MCF 10A (cell line): ENCODE measurements around the gene RER1. TPM values are rescaled to one million over a fixed set of nuclear protein-coding genes. Genes with fewer than 3 reads are reported as not detected.

Experiments
- BruUV-seq: library from RNA; stranded (reverse); fragments of 400-500 nt; replicated peaks from 2 replicates; lab custom pipeline; 2021; lab: Mats Ljungman, UMichigan
- CTCF ChIA-PET: fragments of 300-600 bp; sonication (Branson Sonifier 250); formaldehyde crosslinking; extraction: SDS; loops from one replicate; lab custom pipeline; 2021; ENCODE audit warnings: antibody characterized with exemption, inconsistent platforms; lab: Yijun Ruan, JAX
- POLR2A ChIA-PET: fragments of 300-600, 350-650 bp; sonication (Branson Sonifier 250); formaldehyde crosslinking; extraction: SDS; loops from one replicate; lab custom pipeline; 2020; ENCODE audit warnings: antibody characterized with exemption, inconsistent platforms; lab: Yijun Ruan, JAX
- DNase-seq: peaks from one replicate; pipeline ENCODE4 v3.0.0-alpha.2; 2018; ENCODE audit not compliant: unreplicated experiment
- H3K27ac Mint-ChIP-seq: one replicate; pipeline ENCODE4 v1.8.0; 2022; ENCODE audit warnings: mild to moderate bottlenecking, low read depth, mixed read lengths; ENCODE audit not compliant: unreplicated experiment
- H3K27me3 Mint-ChIP-seq: one replicate; pipeline ENCODE4 v1.8.0; 2022; ENCODE audit warnings: mixed read lengths; ENCODE audit not compliant: insufficient read depth, unreplicated experiment
- H3K36me3 Mint-ChIP-seq: one replicate; pipeline ENCODE4 v1.8.0; 2022; ENCODE audit warnings: mild to moderate bottlenecking, moderate library complexity, mixed read lengths; ENCODE audit not compliant: insufficient read depth, unreplicated experiment
- H3K4me1 Mint-ChIP-seq: one replicate; pipeline ENCODE4 v1.8.0; 2022; ENCODE audit warnings: mixed read lengths; ENCODE audit not compliant: insufficient read depth, unreplicated experiment
- H3K4me3 Mint-ChIP-seq: one replicate; pipeline ENCODE4 v1.8.0; 2022; ENCODE audit warnings: mild to moderate bottlenecking, moderate library complexity, mixed read lengths; ENCODE audit not compliant: unreplicated experiment
- H3K9me3 Mint-ChIP-seq: one replicate; pipeline ENCODE4 v1.8.0; 2022; ENCODE audit warnings: mixed read lengths; ENCODE audit not compliant: unreplicated experiment
- intact Hi-C: fragments of 100-400 bp; cut with micrococcal nuclease; formaldehyde crosslinking; loops from 2 replicates; pipeline ENCODE4 v1.14.1; 2022
- total RNA-seq: library from RNA; stranded (reverse); gene quantifications from 2 replicates; pipeline ENCODE4 v1.2.3, GENCODE V29; 2022
- TF ChIP-seq, protein P1 (sequence below): fragments of 200-600 bp; IDR thresholded peaks from one replicate; pipeline ENCODE4 v1.8.0; 2022; ENCODE audit warnings: antibody characterized with exemption, mild to moderate bottlenecking; ENCODE audit not compliant: unreplicated experiment

RER1 gene
- total RNA-seq, 1 experiment from 2014 or later = 172 TPM

GRCh38 chr1:2404142-2404889, 12.7 kb downstream of the RER1 start:
- Mint-ChIP-seq H3K4me1 (no peaks in the 10 kb centered on the region), H3K9me3 (no peaks in the 10 kb centered on the region), H3K27ac (no peak overlapping the region), H3K36me3 (peaks cover 64% of the 10 kb centered on the region), H3K27me3 (no peaks in the 10 kb centered on the region), H3K4me3 (no peak overlapping the region)
- TF ChIP-seq, protein P1, sequence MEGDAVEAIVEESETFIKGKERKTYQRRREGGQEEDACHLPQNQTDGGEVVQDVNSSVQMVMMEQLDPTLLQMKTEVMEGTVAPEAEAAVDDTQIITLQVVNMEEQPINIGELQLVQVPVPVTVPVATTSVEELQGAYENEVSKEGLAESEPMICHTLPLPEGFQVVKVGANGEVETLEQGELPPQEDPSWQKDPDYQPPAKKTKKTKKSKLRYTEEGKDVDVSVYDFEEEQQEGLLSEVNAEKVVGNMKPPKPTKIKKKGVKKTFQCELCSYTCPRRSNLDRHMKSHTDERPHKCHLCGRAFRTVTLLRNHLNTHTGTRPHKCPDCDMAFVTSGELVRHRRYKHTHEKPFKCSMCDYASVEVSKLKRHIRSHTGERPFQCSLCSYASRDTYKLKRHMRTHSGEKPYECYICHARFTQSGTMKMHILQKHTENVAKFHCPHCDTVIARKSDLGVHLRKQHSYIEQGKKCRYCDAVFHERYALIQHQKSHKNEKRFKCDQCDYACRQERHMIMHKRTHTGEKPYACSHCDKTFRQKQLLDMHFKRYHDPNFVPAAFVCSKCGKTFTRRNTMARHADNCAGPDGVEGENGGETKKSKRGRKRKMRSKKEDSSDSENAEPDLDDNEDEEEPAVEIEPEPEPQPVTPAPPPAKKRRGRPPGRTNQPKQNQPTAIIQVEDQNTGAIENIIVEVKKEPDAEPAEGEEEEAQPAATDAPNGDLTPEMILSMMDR = no peak
- intact Hi-C loops = no loop called here
- no TSS peak for BruUV-seq
- no peak for DNase-seq
- ChIA-PET CTCF (no interaction called here), POLR2A (interaction anchor here (0.6 kb wide), 1 partner anchor 13 kb away, joined by 4 read pairs; the partner anchor contains the start of genes MORN1 and RER1)

- no peaks in the 10 kb centered on the region for H3K4me1 Mint-ChIP-seq
- TF ChIP-seq, protein P1 = no peak
- no peaks in the 10 kb centered on the region for H3K9me3 Mint-ChIP-seq
- H3K27ac Mint-ChIP-seq = no peak overlapping the region
- peaks cover 57% of the 10 kb centered on the region for H3K36me3 Mint-ChIP-seq
- POLR2A ChIA-PET = interaction anchor here (0.9 kb wide), 1 partner anchor 13 kb away, joined by 4 read pairs; the partner anchor contains the start of genes MORN1 and RER1
- H3K4me3 Mint-ChIP-seq = no peak overlapping the region
- BruUV-seq = TSS peak; percentile 49
- intact Hi-C loops = no loop called here
- no peaks in the 10 kb centered on the region for H3K27me3 Mint-ChIP-seq
- CTCF ChIA-PET = no interaction called here
- DNase-seq = no peak
These were observed 13.4 kb downstream of the RER1 start for GRCh38 chr1:2404890-2405511.

- POLR2A ChIA-PET = interaction anchor here (0.9 to 1.4 kb wide), 2 partner anchors 11 to 14 kb away, joined by 3 to 4 read pairs; partner anchors contain the start of genes MORN1 and RER1
- CTCF ChIA-PET = no interaction called here
- BruUV-seq = no TSS peak
- H3K27ac Mint-ChIP-seq = no peak overlapping the region
- peaks cover 50% of the 10 kb centered on the region for H3K36me3 Mint-ChIP-seq
- intact Hi-C loops = no loop called here
- no peak overlapping the region for H3K4me3 Mint-ChIP-seq
- no peak for DNase-seq
- H3K27me3 Mint-ChIP-seq = no peaks in the 10 kb centered on the region
- TF ChIP-seq, protein P1 = no peak
- H3K4me1 Mint-ChIP-seq = no peaks in the 10 kb centered on the region
- no peaks in the 10 kb centered on the region for H3K9me3 Mint-ChIP-seq
These were observed 14.1 kb downstream of the RER1 start for GRCh38 chr1:2405588-2406295.
